Endothelial cell of umbilical vein (primary cell): ENCODE measurements around the gene FAM107A.
A peak's percentile ranks its signal among the peaks of the same experiment; 100 is the strongest.

Experiments used
- CTCF ChIP-seq, 2 donors: IDR thresholded peaks; 1 replicate in 1 of 2; 2 replicates in 1 of 2; pipeline ENCODE4 v1.5.1; 2011; ENCODE audit warnings: low read length in 2 of 2, mild to moderate bottlenecking in 2 of 2, moderate library complexity in 2 of 2, control low read depth in 1 of 2, inconsistent platforms in 1 of 2, low read depth in 1 of 2; ENCODE audit not compliant: insufficient read depth in 1 of 2; ENCODE audit errors: extremely low read depth in 1 of 2
- EZH2 ChIP-seq: IDR thresholded peaks from 2 replicates; pipeline ENCODE4 v1.6.1; 2012; ENCODE audit warnings: borderline replicate concordance, low read depth, mild to moderate bottlenecking, moderate library complexity, low read length, inconsistent platforms; ENCODE audit not compliant: severe bottlenecking
- JUN ChIP-seq: IDR thresholded peaks from 2 replicates; pipeline ENCODE4 v1.6.1; 2011; ENCODE audit warnings: borderline replicate concordance, low read depth; ENCODE audit not compliant: insufficient read length, insufficient read depth
- POLR2A ChIP-seq: IDR thresholded peaks from 2 replicates; pipeline ENCODE4 v1.6.1; 2012; ENCODE audit warnings: low read depth, mild to moderate bottlenecking, control low read depth, low read length
- POLR2AphosphoS5 ChIP-seq: IDR thresholded peaks from 2 replicates; pipeline ENCODE4 v1.6.1; 2012; ENCODE audit warnings: low read depth, mild to moderate bottlenecking, control low read depth, low read length, moderate library complexity; ENCODE audit not compliant: insufficient read depth

GRCh38 chr3:58585994-58586393, 8.8 kb upstream of the FAM107A start:
- peak; percentile 74 for TF ChIP-seq EZH2
- no peak for TF ChIP-seq CTCF (IDR thresholded peaks at IDR 0.05; ENCODE audit: extremely low read depth in 1 of 2, insufficient read depth in 1 of 2, low read depth in 1 of 2, low read length in 2 of 2)
- TF ChIP-seq POLR2A = no peak
- no peak for TF ChIP-seq JUN
- no peak for TF ChIP-seq POLR2AphosphoS5
